GM19455 (cell line): ENCODE data around the gene DMRT1.

Source experiments
- ATAC-seq: cut with Tn5 transposase; IDR thresholded peaks from one replicate; pipeline ENCODE4 v1.9.1; 2021; ENCODE audit not compliant: unreplicated experiment

DMRT1 gene

DNA sequence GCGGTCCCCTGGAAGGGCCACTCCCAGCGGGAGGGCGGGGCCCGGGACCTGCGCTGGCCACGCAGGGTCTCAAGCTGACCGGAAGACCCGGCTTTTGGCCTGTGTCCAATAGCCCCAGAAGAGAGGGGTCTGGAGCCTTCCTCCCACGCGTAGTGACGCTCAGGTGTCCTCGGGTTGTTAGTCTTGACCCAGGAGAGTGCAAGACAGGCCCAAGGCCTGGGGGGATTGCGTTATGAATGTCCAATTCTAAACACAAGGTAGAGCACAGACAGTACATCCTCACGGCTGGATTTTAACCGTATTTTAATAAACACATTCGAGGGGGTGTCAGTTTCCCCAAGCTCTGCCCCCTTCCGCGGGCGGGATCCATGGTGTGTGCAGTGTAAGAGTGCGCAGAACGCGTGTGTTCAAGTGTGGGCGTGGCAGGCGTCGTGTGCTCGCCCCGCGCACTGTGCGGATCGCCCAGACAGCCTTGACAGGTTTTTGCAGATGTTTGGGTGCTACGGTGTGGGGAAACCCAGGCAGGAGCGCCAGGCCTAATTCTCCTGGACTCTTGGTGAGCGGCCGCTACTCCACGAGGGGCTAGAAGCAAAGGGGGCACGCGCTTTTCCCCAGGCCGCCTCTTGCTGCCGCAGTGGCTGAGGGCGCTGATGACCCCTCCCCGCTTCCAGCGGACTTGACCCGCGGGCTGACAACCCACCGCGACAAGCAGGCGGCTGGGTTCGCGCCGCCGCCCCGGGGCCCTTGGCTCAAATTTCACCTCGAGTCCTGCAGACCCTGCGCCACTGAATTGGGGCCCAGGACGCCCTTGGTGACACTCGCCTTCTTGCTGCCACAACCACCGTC lies 128.9 kb downstream of the DMRT1 start:
- ATAC-seq, result no peak

DNA sequence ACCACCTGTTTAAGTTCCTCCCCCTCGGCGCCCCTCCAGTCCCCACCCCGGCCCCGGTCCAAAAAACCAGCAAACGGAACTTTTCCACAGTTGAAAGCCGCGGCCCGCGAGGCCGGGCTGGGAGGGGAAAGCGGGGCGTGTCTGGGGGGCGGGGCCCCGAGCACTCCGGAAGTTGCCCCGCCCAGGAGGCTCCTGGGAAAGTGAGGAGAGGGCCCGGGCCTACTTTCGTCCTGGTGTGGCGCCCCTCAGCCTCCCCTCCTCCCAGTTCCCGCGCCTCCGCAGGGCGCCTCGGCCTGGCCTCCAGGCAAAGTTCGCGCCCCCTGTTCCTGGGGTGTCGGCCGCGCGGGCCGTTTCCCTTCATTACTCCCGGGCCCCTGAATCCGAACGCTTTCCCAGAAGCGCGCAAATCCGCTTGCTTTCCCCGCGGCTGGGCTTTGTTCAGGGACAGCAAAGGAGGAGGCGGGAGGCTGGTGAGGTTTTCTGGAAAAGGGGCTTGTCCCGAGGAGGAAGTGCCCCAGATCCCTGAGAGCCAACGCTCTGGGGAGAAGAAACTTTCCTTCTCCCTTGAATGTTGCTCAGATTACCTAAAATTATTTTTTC lies 130.5 kb downstream of the DMRT1 start:
- ATAC-seq, result no peak

- ATAC-seq, result no peak
Measured at GRCh38 chr9:972501-973294, 131.2 kb downstream of the DMRT1 start.

GRCh38 chr9:973295-973834 lies 131.9 kb downstream of the DMRT1 start:
- no peak for ATAC-seq

- ATAC-seq, result no peak
Measured at GRCh38 chr9:974031-974995, 132.8 kb downstream of the DMRT1 start.

DNA sequence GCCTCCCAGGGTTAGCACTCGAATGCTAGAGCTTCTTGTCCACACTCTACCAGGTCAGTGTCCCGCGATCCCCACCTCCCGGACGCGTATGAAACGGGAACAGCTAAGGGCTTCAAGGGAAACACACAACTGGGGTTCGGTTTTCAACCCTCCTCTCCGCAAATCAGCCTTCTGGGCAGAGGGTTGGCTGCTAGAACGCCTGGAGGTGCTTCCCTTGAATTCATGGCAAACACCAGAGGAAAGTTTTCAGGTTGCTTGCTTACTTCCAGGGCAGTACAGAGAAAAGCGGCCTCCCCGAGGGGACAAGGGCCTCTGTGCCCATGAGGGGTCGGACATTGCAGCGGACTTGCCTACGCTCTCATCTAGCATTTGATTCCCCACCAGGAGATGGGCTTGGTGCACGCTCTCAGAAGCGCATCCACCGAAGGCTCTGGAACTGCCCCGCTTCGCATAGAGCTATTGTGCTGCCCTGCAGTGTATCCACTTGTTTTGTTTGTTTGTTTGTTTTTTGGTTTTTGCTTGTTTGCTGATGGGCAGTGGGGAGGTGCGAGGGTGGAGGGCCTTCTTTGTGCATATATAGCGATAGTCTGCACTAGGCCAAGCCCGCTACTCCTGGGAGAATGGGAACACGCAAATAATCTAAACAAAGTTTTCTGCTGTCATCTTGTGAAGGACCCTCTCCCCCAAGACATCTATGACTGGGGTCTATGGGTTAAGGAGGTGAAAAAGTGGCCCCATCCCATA lies 133.7 kb downstream of the DMRT1 start:
- ATAC-seq, result no peak

DNA sequence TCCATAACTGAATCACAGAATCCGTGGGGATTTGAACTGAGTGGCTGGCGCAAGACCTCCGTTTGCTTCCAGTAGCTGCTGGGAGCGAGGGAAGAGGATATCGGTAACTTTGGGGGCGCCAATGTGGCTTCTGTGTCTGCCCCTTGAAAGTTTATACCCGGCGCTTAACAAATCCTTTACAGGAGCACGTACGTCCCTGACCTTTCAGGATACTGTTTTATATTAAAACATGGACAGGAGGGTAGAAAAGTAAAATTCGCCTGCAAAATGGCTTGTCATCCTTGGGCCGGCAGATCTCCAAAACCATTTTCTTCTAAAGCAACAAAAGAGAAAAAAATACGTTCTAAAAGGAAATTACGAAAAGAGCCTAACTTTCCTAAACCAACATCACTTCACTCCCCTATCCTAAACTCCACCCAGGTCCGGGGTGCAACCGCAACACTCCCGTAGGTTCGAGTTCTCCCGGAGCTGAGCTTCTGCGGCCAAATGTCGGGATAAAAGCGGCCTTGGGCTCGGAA lies 134.3 kb downstream of the DMRT1 start:
- no peak for ATAC-seq

- ATAC-seq, result no peak
Measured at GRCh38 chr9:976258-976942, 134.9 kb downstream of the DMRT1 start, which contains the start of gene DMRT3. DMRT3 (plus strand) TSS chr9:976655; CDS start chr9:977002, 347 bp downstream.

- no peak for ATAC-seq
Measured at GRCh38 chr9:976943-977837, 135.7 kb downstream of the DMRT1 start.

DNA sequence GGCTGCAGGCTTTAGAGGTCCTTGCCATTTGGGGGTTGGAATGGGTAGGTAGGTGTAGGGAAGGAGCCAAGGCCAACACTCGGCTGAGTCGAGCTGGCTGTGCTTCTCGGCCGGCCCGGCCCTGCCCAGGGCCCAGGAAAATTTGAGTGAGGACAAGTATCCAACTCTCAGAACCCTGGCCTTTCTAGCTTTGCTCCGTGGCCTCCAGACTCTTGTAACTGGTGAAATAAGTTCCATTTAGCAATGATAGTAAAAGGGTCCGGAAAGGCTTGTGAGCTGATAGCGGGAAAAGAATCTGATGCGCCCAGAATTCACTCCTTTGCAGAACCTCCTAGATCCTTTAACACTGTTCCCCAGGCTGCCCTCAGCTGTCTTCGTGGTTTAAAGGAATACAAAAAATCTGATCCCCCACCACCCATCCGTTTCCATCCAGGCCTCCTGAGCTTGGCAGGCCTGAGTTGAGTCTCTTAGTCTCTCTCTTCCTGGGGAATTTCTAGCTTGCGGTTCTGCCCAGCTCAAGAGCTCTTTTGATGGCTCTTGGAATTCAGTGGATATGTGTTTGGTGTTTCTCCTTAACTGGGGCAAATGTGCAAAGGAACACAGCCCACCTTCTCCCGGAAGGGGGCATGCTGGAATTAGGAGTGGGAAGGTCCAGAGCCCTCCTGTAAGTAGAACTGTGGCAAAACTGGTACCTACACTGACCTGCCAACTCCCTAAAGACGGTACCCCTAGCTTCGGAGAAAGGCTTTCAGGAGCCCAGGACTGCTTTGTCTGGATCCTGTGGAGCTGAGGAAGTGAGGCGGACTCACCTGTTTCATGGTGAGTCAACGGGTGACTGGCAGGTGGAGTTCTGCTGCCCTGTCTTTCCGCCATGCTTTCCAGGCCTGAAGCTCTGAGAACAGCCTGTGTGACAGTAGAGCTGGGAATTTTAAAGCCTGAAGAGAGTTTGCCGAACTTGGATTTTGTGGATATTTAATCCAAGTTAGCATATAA lies 136.6 kb downstream of the DMRT1 start:
- no peak for ATAC-seq

GRCh38 chr9:979983-980382 lies 138.5 kb downstream of the DMRT1 start:
- ATAC-seq, result no peak

DNA sequence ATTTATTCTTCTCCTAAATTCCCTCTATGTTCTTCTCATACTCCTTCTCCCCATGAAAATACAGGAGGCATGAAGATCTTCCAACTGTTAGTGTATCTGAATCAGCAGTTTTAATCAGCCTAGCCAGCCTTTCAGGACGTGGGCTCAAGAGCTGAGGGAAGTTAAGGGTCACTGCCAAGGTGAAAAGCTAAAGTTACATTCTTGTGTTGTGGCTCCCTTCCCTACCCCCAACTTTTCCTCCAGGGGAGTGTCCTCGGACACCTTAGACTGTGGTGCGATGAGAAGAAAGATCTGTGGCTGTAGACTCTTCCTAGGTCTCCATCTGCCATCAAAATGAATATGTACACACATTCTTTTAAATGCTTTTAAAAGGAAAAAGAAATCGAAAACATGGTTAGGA lies 139.1 kb downstream of the DMRT1 start:
- ATAC-seq, result no peak

DNA sequence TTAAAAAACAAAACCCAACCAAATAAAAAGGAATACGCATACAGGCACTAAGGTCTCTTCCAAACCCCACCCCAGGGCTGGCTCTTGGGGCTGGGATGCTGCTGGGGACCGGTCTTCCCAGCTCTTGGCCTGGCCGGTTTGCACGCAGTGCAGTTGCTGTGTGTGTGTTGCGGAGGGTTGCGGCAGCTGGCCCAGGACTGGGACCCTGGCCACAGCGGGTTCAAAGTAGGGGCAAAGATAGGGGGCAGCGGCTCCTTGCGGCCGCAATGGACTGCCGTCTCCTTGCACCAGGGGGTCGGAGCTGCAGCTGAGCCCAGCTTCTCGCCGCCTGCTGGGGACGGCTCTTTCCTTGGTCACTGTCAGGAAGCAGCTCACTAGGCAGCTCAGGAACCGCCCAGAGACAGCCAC lies 140.0 kb downstream of the DMRT1 start:
- no peak for ATAC-seq

DNA sequence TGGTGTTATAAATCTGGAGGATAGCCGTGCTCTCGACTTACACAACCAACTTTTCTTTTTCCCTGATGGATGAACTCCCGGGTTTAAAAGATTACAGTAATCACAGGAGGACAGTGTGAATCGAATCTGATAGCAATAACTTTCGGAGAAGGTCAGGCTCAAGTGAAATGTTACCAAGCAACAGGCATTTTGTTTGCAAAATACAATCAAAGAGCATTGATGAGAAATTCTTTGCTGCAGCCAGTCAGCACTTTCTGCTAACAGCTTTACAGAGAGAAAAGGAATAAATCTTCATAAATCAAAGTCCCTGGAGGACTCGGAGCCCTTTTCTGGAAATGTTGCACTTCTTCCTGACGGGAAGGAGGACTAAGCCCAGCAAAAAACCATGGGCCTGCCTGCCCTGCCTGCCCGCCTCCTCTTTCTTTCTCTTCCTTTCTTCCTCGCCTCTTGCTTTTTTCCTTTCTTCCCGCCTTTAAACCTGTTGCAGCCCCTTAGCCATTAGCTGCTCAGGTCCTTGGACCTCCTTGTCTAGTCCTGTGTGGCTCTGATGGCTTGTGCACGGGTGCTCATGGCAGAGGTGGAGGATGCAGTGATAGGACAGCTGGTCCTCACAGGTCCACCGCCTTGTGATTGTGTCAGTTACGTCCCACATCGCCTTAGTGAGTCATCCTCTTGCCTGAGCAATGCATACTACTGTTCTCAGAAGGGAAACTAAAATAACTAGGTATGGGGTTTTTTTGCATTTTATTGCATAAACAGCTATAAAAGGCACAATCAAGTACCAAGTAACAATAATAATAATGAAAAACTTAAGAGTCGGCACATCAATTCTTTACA lies 141.1 kb downstream of the DMRT1 start:
- no peak for ATAC-seq

DNA sequence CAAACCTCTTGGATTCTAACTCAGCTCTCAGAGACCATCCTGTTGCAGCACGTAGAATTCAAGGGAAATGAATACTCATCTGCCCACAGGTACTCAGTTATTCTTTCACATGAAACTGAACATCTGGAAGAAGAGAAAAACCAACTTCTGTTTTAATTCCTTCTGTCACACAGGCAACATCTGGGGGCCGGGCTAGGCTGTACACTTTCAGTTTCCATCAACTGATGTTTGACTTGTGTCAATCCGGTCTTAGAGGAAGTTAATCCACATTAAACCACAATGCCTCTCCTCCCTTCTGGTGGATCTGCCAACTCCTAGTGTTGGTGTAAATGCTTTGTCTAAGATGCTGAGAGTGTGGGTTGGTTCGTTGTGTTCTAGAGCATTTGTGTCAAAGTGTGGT lies 152.5 kb downstream of the DMRT1 start:
- ATAC-seq, result no peak

DNA sequence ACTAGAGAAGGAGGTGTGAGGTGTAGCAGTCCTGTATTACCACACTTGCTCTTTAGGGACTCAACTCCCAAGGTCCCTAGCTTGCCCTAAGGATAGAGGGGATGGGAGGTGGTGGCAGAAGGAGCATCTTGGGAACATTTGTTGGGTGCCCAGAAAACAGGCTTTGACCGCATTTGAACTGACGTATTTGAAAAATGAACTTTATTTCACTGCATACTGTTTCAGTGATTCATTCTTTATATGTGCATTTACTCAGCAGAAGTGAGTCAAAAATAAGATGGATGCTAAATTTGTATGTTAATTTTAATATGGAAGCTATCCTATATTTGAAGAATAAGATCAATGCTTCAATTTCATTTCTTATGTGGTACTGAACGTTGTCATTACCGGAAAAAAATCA lies 153.7 kb downstream of the DMRT1 start:
- ATAC-seq, result no peak
